ENCODE data around the gene PSORS1C2.

The PSORS1C2 gene

DNA sequence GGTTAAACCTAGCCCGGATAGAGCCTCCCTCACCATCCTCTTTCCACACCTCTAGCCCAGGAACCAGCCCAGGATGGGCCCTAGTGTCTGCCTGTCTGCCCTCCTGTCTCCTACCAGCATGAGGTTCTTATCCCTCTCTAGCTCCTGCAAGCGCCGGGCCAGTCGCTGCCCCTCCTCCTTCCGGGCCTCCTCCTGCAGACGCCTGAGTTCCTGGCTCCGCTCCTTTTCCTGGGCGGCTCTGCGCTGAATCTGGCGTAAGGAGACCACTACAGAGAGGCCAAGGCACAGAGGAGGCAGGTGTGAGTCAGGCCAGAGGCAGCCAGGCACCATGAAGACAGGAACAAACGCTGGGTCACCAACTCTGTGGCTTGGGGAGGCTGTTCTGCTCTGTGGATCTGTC, 4.3 kb upstream of the PSORS1C2 start:
- DNase-seq (ENCODE audit: extremely low read depth in 1 of 2, low read depth in 1 of 2) = no peak

DNA sequence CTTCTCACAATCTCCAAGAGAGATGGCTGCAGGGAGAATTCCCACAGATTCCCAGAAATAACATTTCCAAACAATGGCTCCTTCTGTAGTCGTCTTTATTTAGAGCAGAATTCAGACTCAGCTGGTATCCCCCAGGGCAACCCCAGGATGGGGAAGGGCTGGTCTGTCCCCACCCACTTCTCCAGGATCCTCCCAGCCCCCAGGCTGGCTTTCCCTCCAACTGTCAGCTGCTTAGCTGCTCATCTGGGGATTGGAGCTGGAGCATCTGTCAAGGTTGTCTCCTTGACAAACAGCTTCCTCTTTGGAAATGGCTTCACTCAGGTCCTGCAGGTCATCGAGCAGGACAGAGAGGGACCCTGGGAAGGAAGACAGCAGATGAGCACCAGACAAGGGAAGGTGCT, 3.5 kb upstream of the PSORS1C2 start:
- no peak for DNase-seq (ENCODE audit: extremely low read depth in 1 of 2, low read depth in 1 of 2)

DNA sequence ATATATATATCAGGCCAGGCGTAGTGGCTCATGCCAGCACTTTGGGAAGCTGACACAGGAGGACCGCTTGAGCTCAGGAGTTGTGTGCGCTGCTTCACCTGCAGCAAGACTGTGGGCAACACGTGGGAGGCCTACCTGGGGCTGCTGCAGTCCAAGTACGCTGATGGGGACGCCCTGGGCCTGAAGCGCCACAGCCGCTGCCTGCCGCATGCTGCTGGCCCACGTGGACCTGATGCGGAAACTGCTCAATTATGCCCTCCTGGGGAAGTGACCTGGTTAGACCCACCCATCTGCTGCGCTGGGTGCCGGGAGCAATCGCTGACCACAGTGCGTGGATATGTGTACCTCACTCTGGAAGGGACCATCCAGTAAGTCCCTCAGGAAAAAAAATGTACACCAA, 1.8 kb upstream of the PSORS1C2 start:
- no peak for DNase-seq (ENCODE audit: extremely low read depth in 1 of 2, low read depth in 1 of 2)

DNA sequence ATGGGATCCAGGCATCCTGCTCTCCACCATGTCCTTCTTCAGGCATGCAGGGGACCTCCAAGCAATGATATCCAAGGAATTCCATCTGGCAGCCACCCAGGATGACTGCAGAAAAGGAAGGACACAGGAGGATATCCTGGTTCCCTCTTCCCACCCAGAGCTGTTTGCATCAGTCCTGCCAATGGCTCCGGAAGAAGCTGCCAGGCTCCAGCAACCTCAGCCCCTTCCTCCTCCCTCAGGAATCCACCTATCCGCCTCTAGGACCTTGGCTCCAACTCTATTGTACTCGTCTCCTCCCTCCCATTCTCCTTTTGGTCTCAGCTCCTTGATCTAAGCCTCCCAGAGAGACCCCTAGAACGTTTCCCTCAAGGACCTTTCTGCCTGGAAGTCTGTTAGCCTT, 733 bp upstream of the PSORS1C2 start:
- DNase-seq (ENCODE audit: extremely low read depth in 1 of 2, low read depth in 1 of 2) = no peak

DNA sequence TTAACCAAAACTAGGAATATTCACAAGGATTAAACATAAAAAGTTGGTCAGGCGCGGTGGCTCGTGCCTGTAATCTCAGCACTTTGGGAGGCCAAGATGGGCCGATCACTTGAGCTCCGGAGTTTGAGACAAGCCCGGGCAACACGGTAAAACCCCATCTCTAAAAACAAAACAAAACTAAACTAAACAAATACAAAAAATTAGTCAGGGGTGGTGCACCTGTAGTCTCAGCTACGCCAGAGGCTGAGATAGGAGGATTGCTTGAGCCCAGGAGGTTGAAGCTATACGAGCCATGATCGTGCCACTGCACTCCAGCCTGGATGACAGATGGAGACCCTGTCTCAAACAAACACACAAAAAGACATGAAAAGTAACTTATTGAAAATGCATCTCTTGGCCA, 3.2 kb downstream of the PSORS1C2 start:
- DNase-seq (ENCODE audit: extremely low read depth in 1 of 2, low read depth in 1 of 2) = no peak

DNA sequence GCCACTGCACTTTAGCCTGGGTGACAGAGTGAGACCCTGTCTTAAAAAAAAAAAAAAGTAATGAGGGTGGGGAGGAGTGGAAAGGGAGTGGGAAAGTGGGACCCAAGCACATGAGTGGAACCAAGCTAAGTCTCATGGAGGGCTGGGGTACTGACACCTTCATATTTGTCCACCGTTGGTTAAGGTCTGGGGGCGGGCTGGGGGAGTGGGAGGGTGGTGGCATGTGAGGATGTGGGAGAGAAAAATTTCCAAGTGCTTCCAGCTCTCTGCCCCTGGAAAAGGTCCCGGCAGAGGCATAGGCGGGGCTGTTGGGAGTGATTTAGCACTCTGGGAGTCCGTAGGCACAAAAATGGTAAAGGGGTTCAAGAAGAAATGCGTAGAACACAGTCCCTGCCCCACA, 6.1 kb downstream of the PSORS1C2 start:
- DNase-seq (ENCODE audit: extremely low read depth in 1 of 2, low read depth in 1 of 2) = no peak

DNA sequence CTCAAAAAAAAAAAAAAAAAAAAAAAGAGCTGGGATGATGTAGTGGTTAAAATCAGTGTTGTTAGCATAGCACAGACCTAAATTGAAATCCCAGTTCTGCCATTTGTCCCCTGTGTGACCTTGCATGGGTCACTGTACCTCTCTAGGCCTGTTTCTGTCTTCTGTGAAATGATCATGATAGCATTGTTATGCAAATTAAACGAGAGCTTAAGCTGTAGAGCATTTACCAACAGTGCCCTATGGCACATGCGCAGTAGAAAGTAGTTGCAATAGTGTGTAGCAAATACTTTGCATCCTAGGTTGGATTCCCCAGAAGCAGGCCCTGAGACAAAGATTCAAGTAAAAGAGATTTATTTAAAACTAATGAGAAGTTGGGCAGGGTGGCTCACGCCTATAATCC, 7.3 kb downstream of the PSORS1C2 start:
- DNase-seq (ENCODE audit: extremely low read depth in 1 of 2, low read depth in 1 of 2) = no peak

DNA sequence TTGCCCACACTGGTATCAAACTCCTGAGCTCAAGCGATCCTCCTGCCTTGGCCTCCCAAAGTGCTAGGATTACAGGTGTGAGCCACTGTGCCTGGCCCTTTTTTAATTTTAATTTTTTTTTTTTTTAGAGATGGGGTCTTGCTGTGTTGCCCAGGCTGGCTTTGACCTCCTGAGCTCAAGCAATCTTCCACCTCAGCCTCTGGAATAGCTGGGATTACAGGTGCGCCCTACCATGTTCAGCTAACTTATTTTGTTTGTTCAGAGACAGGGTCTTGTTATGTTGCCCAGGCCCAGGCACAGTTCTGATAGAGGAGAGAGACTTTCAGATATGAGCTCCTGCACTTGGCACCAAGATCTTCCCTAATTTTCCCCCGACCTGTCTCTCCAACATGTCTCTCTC, 8.1 kb downstream of the PSORS1C2 start:
- DNase-seq (ENCODE audit: extremely low read depth in 1 of 2, low read depth in 1 of 2) = no peak

DNA sequence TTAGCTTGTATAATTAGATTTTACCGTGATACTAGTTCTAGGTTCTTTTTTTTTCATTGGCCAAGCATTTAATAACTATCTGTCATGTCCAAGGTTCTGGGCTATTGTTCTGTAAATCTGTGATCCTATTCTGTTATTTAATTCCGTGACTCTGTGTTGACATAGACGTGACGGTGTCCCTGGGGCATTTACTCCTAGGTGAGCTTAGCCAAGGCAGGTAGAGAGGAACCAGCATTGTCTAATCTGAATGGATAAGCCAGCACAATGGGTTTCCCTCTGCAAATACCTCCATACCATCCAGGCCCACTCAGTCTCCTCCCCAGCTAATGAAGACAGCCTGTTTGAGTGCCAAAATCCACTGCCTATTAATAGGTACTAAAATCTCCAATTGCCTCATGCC, 9.7 kb downstream of the PSORS1C2 start:
- DNase-seq (ENCODE audit: extremely low read depth in 1 of 2, low read depth in 1 of 2) = no peak

DNA sequence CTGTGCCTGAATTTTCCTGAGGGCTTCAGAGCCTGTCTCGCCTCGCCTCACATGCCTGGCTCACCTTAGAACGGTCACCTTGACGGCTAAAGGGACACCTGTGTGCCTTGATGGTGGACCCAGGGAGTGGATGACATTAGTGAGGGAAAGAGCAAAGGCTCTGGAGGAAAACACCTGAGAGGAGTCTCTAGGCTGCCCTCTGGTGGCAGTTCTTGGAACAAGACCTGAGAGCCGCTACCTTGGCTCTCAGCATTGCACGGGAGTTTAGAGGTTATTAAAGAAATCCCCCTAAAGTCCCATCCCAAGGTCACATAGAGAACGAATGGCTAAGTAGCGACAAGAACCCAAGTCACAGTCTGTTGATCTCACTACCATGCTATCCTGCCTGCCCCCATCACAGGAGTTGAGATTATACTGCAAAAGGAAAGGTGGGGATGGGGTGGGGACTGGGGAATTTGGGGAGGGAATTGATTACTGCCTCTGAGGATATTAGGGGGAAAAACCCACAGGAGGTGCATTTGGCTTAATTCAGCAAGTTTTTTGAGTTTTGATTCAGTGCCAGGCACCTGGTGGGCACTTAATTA, 10.7 kb downstream of the PSORS1C2 start:
- peak; percentile 24 to 26 for DNase-seq (ENCODE audit: extremely low read depth in 1 of 2, low read depth in 1 of 2)

DNA sequence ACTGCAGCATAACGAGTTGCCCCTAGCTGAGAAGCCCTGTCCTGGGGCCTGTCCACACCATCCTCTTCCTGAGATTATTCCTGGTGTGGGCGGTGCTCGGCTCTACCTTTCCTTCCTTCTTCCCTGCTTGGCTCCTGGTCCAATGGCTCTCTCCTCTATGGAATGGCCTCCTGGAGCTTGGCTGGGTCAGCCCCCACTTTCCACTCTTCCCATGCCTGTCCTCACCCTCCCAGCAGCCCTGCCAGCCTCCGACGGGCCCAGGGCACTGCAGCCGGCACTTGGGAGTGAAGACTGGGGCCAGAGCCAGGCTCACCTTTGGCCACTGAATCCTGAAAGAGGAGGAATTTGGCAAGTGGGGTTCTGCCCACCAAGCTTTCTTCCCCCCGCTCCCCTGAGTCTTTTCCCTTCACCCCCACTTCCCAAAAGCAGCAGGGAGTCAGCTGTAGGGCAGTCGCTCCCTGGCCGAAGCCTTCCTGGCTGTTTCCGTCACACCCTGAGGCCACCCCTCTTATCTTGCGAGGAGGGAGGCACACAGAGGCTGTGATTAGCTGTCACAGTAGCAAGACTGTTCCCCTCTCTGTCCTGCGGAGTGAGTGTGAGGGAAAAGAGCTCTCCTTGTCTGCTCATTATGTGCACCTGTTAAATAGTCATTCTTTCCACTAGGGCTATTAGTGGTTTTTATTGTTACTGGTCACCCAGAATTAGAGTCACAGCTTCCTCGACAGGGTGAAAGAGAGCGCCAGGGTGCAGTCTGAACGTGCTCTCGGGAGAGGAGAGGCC, 12.3 kb downstream of the PSORS1C2 start:
- no peak for DNase-seq (ENCODE audit: extremely low read depth in 1 of 2, low read depth in 1 of 2)

DNA sequence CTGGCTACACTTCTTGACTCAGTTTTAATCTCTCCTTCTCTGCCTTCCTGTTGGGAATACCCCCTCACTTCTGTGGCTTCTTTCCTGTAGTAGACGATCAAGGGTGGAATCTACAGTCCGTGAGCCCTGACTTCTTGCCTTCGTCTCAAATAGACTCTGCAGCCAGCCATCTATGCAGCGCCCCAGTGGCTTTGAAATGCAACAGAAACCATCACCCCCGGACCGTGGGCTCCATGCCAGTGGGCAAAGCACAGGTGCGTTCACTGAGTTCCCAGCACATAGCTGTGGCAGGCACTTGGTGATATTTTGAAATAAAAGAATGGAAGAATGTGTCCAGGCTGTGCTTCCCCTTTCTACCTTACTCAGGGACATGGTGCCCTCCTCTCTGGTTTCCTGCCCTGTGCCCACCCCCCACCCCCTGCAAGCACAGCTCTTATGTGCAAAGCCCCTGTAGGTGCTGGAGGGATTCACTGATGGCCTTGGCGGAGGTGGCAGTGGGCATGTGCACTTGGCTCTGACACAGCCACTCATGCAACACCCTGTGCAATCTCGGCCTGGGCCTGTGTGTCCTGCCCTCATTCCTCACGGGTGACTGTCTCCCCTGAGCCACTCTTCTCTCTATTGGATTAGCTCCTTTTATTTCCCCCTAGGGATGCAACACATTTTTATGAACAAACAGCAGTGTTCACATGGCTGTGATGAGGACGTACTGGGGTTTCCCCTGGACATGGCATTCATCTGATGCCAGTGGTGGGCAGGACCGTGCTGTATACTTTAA, 13.1 kb downstream of the PSORS1C2 start:
- no peak for DNase-seq (ENCODE audit: extremely low read depth in 1 of 2, low read depth in 1 of 2)

DNA sequence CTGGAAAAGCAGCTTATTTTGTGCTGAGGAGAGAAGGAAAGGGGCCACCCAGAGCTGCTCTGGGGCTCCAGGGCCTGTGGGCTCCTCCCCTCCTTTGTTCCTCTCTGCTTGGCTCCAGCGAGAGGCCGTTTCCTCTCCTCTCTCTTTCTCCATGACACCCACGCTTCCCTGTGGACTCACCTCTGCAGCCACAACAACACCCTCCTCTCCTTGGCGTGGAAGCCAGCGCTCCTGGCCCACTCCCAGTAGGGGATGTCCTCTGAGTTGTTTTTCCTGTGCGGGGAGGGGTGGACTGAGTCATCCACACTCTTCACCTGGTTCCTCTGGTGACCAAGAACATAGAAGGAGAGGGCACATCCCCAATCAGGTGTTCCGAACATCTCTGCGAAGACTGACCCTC, 13.7 kb downstream of the PSORS1C2 start:
- no peak for DNase-seq (ENCODE audit: extremely low read depth in 1 of 2, low read depth in 1 of 2)

DNA sequence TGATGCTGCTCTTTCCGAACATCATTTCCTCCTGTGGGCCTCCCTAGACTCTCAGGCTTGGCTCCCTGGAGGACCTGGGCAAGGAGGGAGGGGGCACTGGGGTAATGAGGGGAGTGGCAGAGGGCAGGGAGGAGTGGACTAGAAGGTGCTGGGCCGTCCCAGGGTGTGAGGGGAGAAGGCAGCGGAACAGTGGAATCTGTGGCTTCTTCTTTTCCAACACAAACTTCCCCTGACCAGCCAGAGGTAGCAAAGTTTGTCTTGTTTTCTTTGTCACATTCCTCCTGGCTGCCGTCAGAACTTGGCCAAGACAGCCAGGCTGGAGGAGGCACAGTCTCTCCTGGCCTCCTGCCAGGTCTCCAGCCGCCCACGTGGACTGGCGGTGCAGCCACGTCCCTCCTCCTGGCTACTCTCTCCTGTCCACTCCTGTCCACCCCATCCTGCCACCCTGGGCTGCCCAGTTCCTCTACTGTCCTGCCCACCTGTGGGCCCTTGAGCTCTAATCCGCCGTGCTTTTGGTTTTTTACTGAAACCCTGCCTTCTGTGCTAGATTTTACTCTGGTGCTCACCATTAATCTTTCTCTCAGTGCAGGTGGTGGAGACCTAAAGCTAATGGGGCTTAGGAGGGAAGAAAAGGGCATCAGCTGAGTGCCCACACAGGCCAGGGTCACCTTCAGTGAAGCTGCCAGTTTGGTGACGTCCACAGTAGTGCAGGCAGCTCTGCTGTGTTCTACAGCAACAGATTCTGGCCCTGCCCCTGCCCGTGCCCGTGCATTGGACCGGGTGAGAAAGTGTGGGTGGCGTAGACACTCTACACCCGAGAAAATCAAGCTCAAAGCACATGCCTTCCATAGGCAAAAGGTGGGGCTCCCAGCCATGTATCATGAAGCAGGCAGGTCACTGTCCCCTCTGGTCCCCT, 15.8 kb downstream of the PSORS1C2 start:
- DNase-seq (ENCODE audit: extremely low read depth in 1 of 2, low read depth in 1 of 2) = no peak

DNA sequence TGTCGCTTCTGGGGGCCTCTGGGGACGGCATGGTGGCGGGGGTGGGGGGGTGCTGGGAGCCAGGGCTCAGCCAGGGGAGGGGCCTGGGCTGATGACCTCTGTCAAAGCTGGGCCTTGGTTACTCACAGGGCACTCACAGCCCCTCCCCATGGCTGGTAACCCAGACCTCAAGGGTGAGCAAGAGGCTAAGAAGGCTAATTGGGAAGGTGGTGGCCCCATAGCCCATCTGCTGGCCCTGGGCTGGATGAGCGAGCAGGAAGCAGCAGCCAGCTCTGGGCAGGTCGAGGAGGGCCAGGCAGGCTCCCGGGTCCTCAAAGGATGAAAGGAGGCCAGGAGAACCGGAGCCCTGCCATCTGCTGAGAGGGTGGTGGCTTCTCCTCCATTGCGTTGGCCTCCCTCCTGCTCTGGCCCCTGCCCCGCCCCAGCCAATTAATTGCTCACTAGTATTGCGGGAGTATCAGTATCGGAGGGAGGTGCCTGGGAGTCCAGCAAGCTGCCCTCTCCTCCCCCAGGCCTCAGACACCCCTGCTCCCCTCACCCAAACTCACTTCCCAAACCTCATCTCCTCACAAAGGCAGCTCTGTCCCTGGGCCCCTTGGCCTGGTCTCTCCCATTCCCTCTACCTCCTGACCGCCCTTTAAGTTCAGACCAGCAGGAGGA, 17.6 kb downstream of the PSORS1C2 start:
- no peak for DNase-seq (ENCODE audit: extremely low read depth in 1 of 2, low read depth in 1 of 2)

DNA sequence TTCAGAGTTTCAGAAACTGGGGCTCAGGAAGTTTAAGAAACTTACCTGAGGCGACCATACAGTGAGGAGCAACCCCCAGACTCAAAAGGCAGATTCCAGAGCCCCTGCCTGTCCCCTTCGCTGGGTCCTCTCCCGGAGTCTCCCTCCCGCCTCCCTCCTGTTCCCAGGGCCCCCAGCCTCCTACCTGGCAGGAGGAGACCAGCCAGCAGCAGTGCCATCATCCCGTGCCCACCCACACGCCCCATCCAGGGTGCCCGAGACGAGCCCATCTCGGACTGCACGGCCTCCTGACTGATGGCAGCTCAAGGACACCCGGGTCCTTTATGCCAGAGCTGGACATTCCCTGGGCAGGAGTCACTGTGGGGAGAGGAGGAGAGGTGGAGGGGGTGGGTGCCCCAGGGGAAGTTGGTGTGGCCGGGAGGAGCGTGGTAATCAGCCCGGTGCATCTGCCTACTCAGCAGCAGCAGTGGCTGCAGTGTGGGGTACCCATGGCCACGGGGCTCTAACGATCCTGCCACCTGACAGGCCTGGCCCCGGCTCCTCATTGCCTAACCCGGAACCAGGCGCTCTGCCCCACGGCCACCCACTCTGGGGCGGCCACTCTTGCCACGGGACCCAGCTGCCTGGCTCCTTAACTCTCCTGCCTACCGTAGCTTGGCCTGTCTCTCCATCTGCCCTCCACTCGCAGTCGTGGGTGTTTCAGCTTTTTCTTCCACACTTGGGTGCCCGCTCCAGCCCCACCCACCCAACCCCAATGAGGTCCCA, 18.5 kb downstream of the PSORS1C2 start, which contains the start of gene CDSN:
Gene CDSN, minus strand, starts transcription at position 296 of the 765 bp plus-strand sequence. Its CDS starts 27 bp downstream, at position 269.
- no peak for DNase-seq (ENCODE audit: extremely low read depth in 1 of 2, low read depth in 1 of 2)

DNA sequence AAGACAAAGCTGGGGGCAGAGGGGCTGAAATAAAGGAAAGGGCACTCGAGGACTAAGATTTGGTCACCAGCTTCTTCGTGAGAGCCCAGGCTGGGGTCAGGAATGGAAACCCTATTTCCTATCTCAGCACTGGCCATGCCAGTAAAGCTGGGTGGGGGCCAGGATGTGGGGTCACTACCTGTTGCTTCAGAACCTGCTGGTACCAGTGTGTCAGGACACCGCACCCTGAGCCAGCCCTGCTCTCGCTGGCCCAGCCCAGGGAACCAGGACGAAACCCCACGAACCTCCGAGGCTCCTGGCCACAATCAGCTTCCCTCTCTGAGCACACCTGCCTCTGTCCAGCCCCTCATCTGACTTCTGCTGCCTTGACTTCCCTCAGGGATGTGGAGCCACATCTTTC, 20.7 kb downstream of the PSORS1C2 start:
- DNase-seq (ENCODE audit: extremely low read depth in 1 of 2, low read depth in 1 of 2) = no peak

DNA sequence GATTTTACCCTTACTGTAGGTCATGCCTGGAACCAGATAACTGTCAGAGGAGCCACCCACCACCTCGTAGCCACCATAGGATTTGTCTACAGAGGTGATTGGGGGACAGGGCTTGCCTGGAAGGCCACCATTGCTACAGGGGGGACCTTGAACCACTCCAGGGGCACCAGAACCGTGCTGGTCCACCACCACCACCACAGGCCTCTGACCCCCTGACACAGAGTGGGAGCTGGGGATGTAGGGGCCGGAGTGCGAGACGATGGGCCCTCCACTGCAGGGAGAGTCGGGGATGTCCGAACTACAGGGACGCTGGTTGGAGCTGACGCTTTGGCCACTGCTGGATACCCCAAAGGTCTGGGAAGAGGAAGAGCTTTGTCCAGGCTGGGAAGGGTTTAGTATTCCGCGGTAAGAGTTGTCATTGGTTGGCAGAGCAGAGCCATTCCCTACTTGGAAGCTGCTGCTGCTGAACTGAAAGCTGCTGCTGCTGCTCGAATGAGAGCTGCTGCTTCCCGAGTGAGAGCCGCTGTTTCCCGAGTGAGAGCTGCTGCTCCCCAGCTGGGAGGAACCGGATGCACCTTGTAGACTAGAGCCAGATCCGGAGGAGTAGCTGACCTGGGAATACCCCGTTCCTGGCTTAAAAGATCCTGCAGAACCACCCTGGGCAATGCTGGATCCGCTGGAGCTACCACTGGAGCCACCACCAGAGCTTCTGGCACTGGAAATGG, 22.0 kb downstream of the PSORS1C2 start:
- no peak for DNase-seq (ENCODE audit: extremely low read depth in 1 of 2, low read depth in 1 of 2)

Measured in stimulated activated CD8-positive, alpha-beta memory T cell treated with anti-CD3 and anti-CD28 coated beads, Interleukin-7, amount 100 ng/mL, for 48 hours (primary cell).